Ovary (tissue), 9 donors: ENCODE results near the gene DHCR24. TPM values are rescaled to one million over a fixed set of nuclear protein-coding genes. Genes with fewer than 3 reads are reported as not detected.

Experiments
- DNase-seq, 5 donors: peaks; one replicate each; pipeline ENCODE4 v3.0.0-alpha.2; 2019 to 2020
- H3K27ac ChIP-seq, 2 donors: fragments of 200-600 bp; one replicate each; pipeline versions ENCODE4 v1.5.1 to v1.8.0; 2019 to 2022
- H3K27me3 ChIP-seq: fragments of 200-600 bp; one replicate; pipeline ENCODE4 v1.8.0; 2022
- H3K36me3 ChIP-seq: fragments of 200-600 bp; sonication (generic); one replicate; pipeline ENCODE4 v1.5.1; 2019
- H3K4me1 ChIP-seq: one replicate; pipeline ENCODE4 v1.8.1; 2013; ENCODE audit warnings: mild to moderate bottlenecking, moderate library complexity; ENCODE audit not compliant: insufficient read depth
- H3K4me3 ChIP-seq: fragments of 200-600 bp; sonication (generic); one replicate; pipeline ENCODE4 v1.5.1; 2017
- H3K9me3 ChIP-seq, 2 donors: fragments of 200-600 bp in 1 of 2; sonication (generic) in 1 of 2; one replicate each; pipeline versions ENCODE4 v1.5.1 to v1.8.1; 2013 to 2019; ENCODE audit warnings: mild to moderate bottlenecking in 1 of 2, moderate library complexity in 1 of 2
- CTCF ChIP-seq, 3 donors: fragments of 450-650 bp in 2 of 3; fragments of 200-600 bp in 1 of 3; IDR thresholded peaks; one replicate each; pipeline versions ENCODE4 v1.5.1 to v1.8.0; 2016 to 2022; ENCODE audit warnings: antibody characterized with exemption in 3 of 3, mild to moderate bottlenecking in 1 of 3
- EP300 ChIP-seq: sonication (generic); formaldehyde crosslinking; IDR thresholded peaks from one replicate; pipeline ENCODE4 v1.6.1; 2017; ENCODE audit warnings: antibody characterized with exemption
- POLR2A ChIP-seq: fragments of 450-650 bp; IDR thresholded peaks from one replicate; pipeline ENCODE4 v1.6.1; 2017; ENCODE audit warnings: antibody characterized with exemption, mild to moderate bottlenecking, moderate library complexity
- WGBS, 3 donors: extraction: QIAGEN DNeasy Blood & Tissue Kit in 1 of 3; methylation state at CpG; one replicate each; pipeline versions ENCODE4 v1.1.5 to v1.1.7; 2013 to 2017; 5-methylcytosine and 5-hydroxymethylcytosine counted together
- intact Hi-C, 4 donors: fragments of 100-400 bp; cut with DNase I; formaldehyde crosslinking; loops; one replicate each; pipeline versions ENCODE4 v1.11.0 to v1.15.1; 2022 to 2023
- polyA plus RNA-seq, 2 donors: library from polyadenylated mRNA; stranded (reverse); fragments of 200-250 nt in 1 of 2; fragments of 350-450 nt in 1 of 2; fragmentation: Illumina TruSeq in 1 of 2; extraction: RNeasy Lipid Tissue Mini Kit (QIAGEN cat#74804) in 1 of 2; gene quantifications; one replicate each; pipeline ENCODE4 v1.2.3, GENCODE V29; 2013 to 2014
- total RNA-seq, 7 donors: library from RNA; depleted of rRNA in 2 of 7; stranded (reverse); fragments of >200 nt in 2 of 7; fragmentation: NEBNext Ultra II Directional in 3 of 7; extraction: Animal tissue kit (Norgen Biotek cat#: 25700) in 3 of 7; gene quantifications; one replicate each; pipeline versions ENCODE4 v1.1.0 to v1.2.4, GENCODE V29; 2016 to 2023
- donor health status: DM: no; HTN: no; CAD: no; lungs with moderate emphysema.
- donor health status: DM: no; HTN: no; CAD: no.
- donor health status: Bipolar disorder and iron deficiency.
- donor health status: DM: yes; HTN: yes; CAD: no.
- donor health status: DM: no; HTN: no; CAD: no.
- donor health status: DM: yes; HTN: yes; CAD: no.

DHCR24 gene
- total and polyA plus RNA-seq, 9 donors: 10.5 to 1,394 (median 74.6) TPM

GRCh38 chr1:54853096-54853792 is 33.8 kb downstream of the DHCR24 start:
- Histone ChIP-seq H3K36me3 (no peaks in the 10 kb centered on the region), H3K27me3 (no peaks in the 10 kb centered on the region), H3K4me1 (no peaks in the 10 kb centered on the region), H3K4me3 (no peak overlapping the region), H3K9me3 (no peaks in the 10 kb centered on the region), H3K27ac (no peak overlapping the region)
- intact Hi-C loops: no loop called here
- DNase-seq: no peak
- no peak for TF ChIP-seq CTCF (IDR thresholded peaks at IDR 0.05)
- TF ChIP-seq EP300: no peak
- no peak for TF ChIP-seq POLR2A
- 87 to 89% (median 89%) methylated on average over 9 of the region's 9 CpGs for WGBS, 3 donors

- TF ChIP-seq CTCF (IDR thresholded peaks at IDR 0.05) (no peak), POLR2A (no peak), EP300 (no peak)
- H3K4me1 ChIP-seq: no peaks in the 10 kb centered on the region
- no peaks in the 10 kb centered on the region for H3K27me3 ChIP-seq
- no peak overlapping the region for H3K4me3 ChIP-seq
- WGBS, 3 donors: 63 to 78% (median 70%) methylated on average over 17 of the region's 17 CpGs
- no peaks in the 10 kb centered on the region for H3K9me3 ChIP-seq
- H3K27ac ChIP-seq: no peak overlapping the region
- intact Hi-C loops: no loop called here
- DNase-seq: no peak
- H3K36me3 ChIP-seq: no peaks in the 10 kb centered on the region
Measured at GRCh38 chr1:54851936-54852524, 35.0 kb downstream of the DHCR24 start.

GRCh38 chr1:54851406-54851805 is 35.6 kb downstream of the DHCR24 start:
- intact Hi-C loops: no loop called here
- Histone ChIP-seq H3K27ac (no peak overlapping the region), H3K36me3 (no peaks in the 10 kb centered on the region), H3K4me3 (no peak overlapping the region), H3K27me3 (no peaks in the 10 kb centered on the region), H3K9me3 (no peaks in the 10 kb centered on the region), H3K4me1 (no peaks in the 10 kb centered on the region)
- 92 to 97% (median 93%) methylated on average over 9 of the region's 9 CpGs for WGBS, 3 donors
- DNase-seq: no peak
- TF ChIP-seq POLR2A: no peak
- no peak for TF ChIP-seq CTCF (IDR thresholded peaks at IDR 0.05)
- TF ChIP-seq EP300: no peak

DNA sequence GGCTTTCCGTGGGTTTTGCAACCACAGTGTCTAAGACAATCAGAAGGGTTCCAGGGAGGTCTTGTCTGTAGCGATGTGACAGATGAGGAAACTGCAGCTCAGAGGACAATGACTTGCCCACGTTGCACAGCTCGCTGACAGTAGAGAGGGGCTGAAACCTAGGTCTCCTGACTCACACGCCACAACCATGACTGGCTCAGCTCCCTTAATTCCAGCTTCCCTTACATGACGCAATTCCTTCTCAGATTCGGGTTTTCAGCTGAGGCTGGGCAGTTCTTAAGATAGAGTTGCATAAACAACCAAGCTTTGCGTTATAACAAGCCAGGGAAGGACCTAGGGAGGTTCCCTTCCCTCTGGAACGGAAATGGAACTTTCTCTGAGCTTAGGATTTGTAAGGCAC is 36.3 kb downstream of the DHCR24 start:
- peak in 2 of 5 donors; percentile 15 to 47 for DNase-seq
- H3K4me1 ChIP-seq: no peaks in the 10 kb centered on the region
- TF ChIP-seq EP300: no peak
- TF ChIP-seq POLR2A: no peak
- no peak for TF ChIP-seq CTCF (IDR thresholded peaks at IDR 0.05)
- H3K27me3 ChIP-seq: no peaks in the 10 kb centered on the region
- H3K27ac ChIP-seq: no peak overlapping the region
- no peak overlapping the region for H3K4me3 ChIP-seq
- no peaks in the 10 kb centered on the region for H3K36me3 ChIP-seq
- WGBS, 3 donors: 52 to 61% (median 57%) methylated on average over 9 of the region's 9 CpGs
- no peaks in the 10 kb centered on the region for H3K9me3 ChIP-seq
- intact Hi-C loops: no loop called here
